NCI-H524 treated with DMSO at 0.1 percent for 48 hours (cell line): ENCODE data around the gene NNMT.

Experiments used
- DNase-seq: peaks from one replicate; lab custom pipeline; 2025; lab: John Stamatoyannopoulos, UW

NNMT gene

DNA sequence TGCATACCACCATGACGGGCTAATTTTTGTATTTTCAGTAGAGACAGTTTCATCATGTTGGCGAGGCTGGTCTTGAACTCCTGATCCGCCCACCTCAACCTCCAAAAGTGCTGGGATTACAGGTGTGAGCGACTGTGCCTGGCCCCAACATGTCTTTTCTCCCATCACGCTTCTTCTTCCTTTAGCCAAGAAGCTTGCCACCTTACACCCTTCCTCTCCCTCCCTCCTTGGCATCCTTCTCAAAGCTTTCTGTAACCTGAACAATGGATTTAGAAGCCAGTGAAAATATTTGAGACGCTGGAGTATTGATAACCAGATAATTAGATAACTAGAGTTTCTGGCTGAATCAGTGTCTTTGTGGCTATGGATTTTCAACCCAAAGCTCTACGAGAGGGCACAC is 11.3 kb upstream of the NNMT start:
- DNase-seq, result no peak

- DNase-seq, result no peak
These were observed 10.6 kb upstream of the NNMT start for GRCh38 chr11:114285599-114285998.

DNA sequence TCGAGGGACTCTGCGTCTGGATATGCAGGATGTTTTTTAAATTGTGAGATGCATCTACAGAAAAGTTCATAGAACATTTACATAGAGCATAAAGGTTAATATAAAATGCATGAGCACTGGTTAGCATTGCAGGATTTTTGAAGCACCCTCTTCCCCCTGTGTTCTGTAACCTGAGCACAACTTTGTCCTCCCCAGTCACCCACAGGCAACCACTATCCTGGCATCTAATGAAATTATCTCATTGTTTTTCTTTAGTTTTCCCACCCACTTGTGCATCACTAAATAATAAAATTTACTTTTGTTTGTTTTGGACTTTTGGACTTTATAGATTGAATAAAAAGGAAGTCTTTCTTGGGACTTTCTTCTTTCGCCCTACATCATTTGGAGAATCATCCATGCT is 10.0 kb upstream of the NNMT start:
- no peak for DNase-seq

DNA sequence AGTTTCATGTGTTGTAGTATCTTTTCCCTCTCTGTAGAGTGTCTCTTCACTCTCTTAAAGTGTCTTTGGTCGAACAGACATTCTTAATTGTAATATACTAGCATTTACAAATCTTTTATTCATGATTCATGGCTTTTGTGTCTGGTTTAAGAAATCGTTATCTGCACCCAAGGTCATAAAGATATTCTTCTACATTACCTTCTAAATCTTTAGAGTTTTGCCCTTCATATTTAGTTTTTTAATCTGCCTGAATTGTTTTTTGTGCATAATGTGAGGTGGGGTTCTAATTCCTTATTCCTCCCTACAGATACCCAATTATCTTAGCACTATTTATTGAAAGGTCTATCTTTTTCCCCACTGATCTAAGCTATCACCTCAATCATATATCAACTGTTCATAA is 9.0 kb upstream of the NNMT start:
- no peak for DNase-seq

GRCh38 chr11:114288136-114288535 is 8.1 kb upstream of the NNMT start:
- no peak for DNase-seq

DNA sequence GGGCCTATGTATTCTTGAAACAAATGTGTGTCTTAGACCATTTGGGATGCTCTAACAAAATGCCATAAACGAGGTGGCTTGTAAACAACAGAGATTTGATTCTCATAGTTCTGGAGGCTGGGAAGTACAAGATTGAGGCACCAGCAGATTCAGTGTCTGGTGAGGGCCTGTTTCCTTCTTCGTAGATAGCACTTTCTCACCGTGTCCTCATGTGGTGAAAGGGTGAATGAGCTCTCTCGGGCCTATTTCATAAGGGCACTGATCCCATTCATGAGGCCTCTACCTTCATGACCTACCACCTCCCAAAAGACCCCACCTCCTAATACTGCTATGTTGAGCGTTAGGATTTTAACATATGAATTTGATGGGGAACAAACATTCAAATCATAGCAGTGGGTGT is 6.4 kb upstream of the NNMT start:
- DNase-seq, result no peak

DNA sequence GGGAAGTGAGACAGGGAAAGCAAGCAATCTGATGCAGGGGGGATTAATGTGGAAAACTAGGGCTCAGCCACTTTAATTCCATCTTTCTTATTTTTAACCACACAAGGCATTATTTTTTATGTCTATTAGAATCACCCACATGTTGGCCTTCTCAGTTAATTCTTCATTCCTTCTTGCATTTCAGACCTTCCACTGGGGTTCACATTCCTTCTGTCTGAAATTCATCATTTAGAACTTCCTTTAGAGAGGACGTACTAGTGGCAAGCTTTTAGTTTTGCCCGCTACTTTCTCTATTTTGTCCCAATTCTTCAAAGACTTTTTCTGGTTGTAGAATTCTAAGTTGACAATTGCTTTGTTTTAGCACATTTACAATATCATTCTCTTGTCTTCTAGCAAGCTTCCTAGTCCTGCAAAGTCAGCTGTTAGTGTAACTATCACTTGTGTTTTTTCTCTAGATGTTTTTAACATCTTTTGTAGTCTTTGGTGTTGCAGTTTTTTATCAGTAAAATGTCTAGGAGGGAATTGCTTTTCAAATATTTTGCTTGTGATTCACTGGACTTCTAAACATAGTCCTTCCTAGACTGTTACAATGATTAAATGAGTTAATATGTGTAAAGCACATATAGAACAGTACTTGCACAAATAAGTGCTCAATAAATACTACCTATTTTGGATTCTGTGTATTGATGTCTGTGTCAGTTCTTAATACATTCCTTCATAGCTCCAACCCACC is 5.5 kb upstream of the NNMT start:
- DNase-seq, result no peak

GRCh38 chr11:114291381-114291780 is 4.8 kb upstream of the NNMT start:
- DNase-seq, result no peak

- DNase-seq, result no peak
These were observed 4.1 kb upstream of the NNMT start for GRCh38 chr11:114291842-114292680.

GRCh38 chr11:114293201-114293711 is 2.9 kb upstream of the NNMT start:
- DNase-seq, result no peak

DNA sequence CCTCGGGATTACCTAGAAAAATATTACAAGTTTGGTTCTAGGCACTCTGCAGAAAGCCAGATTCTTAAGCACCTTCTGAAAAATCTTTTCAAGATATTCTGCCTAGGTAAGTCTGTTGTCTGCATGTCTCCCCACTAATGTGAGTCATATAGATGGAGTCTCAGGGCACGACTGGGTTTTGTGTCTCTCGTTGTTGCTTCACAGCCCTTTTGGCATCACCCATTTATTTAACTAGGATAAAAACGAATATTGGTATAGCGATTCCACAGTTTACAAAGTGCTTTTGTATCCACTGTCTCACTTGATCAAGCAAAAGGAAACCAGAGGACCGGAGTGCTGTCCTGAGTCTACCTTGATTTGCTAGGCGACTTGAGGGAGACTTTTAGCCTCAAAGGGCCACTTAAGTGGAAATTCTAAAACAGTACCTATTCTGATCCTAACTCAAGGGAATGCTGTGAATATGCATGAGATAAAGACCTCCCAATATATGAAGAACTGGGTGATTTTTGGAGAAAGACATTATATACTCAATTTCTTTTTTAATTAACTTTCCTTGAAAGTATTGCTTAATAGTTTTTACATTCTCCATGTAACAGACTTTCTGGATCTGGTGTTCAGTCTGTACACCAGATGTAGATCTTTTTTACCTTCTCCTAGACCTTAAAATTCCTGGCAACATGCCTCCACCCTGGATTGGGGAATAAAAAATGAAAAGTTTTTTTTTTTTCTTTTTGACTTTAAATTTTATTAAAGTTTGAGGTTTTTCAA is 590 bp downstream of the NNMT start:
- DNase-seq, result no peak

DNA sequence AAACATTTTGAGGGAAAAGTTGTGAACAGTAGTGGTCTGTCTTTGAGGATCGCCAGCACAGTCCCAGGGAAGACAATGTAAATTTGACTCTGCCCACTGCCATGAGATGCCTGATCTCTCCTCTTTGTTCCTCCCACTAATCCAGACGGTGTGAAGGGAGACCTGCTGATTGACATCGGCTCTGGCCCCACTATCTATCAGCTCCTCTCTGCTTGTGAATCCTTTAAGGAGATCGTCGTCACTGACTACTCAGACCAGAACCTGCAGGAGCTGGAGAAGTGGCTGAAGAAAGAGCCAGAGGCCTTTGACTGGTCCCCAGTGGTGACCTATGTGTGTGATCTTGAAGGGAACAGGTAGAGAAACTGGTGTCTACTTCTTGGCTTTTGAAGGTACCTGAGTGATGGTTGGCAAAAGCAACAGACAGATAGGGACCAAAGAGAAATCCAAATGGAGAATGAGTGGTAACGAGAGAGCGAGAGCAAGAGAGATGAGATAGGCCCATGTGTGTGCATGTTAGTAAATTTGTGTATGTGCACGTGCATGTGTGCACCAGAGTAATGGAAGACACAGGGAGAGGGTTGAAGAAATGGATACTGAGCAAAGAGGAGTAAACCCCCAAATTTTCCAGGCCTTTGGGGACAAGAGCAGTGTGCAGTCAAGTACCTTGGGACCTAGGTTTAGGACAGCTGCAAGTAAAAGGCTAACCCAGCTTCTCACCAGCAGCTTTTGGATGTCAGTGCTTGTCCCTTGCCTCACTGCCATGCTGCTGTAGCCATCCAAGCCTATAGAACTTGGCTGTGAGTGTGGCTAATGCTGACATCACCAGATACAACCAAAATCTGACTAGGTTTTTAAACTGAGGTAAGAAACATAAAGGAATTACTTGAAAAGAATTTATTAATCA is 1.9 kb downstream of the NNMT start:
- DNase-seq, result no peak

- DNase-seq, result no peak
These were observed 2.5 kb downstream of the NNMT start for GRCh38 chr11:114298710-114299109.

GRCh38 chr11:114301088-114301487 is 4.9 kb downstream of the NNMT start:
- DNase-seq, result no peak

- no peak for DNase-seq
These were observed 5.7 kb downstream of the NNMT start for GRCh38 chr11:114301927-114302326.

- no peak for DNase-seq
These were observed 6.5 kb downstream of the NNMT start for GRCh38 chr11:114302663-114303062.

DNA sequence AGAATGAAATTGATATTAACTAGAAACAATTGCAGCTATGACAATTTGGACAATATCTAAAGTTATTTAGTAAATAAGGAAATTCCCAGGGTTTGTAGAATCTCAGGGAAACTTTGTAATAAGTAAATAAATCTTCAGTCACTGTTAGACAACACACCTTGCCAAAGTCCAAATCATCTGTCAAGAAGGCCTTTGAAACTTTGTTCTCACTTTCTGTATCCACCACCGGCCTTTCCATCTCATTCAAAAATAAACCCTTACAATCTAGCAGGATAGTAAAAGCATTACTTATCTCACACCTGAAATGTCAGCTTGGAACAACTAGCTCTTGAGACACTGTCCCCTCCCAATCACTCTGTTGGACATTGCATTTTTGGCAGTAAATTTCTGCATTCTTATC is 7.9 kb downstream of the NNMT start:
- DNase-seq, result no peak

DNA sequence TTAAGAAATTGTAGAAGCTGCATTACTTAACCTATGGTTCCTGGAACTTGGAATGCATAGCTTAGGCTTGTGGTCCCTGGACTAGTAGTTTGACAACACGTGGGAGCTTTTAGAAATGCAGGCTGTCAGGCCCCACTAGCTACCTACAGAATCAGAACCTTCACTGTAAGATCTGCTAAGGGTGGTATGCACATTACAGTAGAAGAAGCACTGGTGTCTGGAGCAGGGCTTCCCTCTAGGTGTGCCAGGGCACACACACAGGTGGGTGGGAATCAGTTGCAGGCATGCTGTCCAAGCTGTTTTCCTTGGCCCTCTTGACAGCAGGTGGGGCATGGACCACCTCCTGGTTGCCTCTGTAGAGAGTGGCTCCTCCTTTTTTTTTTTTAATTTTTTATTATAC is 8.8 kb downstream of the NNMT start:
- no peak for DNase-seq

DNA sequence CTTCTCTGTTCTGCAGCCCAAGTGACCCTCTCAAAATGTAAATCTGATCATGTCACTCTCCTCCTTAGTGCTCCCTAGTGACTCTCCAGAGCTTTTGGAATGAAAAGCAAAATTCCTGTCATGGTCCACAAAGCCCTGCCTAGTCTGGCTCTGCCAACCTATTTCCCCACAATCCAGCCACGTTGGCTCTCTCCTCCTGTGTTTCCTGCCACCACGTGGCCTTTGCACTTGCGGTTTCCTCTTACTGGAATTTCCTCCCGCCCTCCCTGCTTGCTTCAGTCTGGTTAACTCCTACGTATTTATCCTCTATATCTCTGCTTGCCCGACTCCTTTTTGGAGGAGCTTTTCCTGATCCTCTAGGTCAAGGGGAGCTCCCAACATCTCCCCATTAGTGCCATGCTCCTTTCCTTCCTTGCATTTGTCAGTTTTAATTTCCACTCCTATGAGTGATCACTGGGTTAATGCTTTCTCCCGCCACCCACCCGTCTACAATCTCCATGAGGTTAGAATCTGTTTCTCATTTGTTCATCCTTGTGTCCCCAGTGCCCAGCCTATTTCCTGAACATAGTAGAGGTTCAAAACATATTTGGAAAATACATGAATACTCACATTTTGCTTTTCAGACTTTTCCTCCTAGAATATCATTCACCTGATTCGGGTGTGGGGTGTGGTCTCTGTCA is 11.5 kb downstream of the NNMT start:
- no peak for DNase-seq

DNA sequence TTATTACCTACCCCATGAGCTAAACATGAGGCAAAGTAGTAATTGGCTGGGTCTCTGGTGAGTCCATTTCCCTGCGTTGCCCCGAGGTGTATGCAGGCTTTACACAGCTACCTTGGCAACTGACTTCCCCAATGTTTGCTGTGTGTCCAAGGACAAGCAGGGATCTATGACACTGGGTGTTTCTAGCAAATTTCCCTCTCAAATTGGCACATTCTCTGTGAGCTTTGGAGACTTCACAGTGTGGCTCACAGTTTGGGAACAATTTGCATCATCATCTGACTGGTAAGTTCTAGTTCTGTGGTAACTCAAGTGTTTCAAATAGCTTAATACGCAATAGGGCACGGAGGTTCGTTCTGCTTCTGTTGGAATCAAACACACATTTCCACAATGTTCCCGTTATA is 12.5 kb downstream of the NNMT start:
- DNase-seq, result no peak

- DNase-seq, result no peak
These were observed 13.3 kb downstream of the NNMT start for GRCh38 chr11:114309517-114309916.
